Thymus (tissue), 11 donors: ENCODE measurements around the gene ITPR1. TPM values are rescaled to one million over a fixed set of nuclear protein-coding genes. Genes with fewer than 3 reads are reported as not detected.

Experiments
- DNase-seq, 9 donors: peaks; one replicate each; pipeline ENCODE4 v3.0.0-alpha.2; 2013; ENCODE audit warnings: low spot score in 9 of 9, low read depth in 6 of 9, missing footprints in 1 of 9
- H3K27ac ChIP-seq, 2 donors: one replicate each; pipeline ENCODE4 v1.5.1; 2013; ENCODE audit warnings: control low read depth in 1 of 2, low read depth in 1 of 2, low read length in 1 of 2, mild to moderate bottlenecking in 1 of 2, moderate library complexity in 1 of 2
- H3K27me3 ChIP-seq, 2 donors: one replicate each; pipeline ENCODE4 v1.5.1; 2013; ENCODE audit warnings: low read length in 1 of 2; ENCODE audit not compliant: control insufficient read depth in 2 of 2, insufficient read depth in 1 of 2
- H3K36me3 ChIP-seq, 2 donors: one replicate each; pipeline ENCODE4 v1.5.1; 2013; ENCODE audit warnings: low read length in 1 of 2, mild to moderate bottlenecking in 1 of 2, moderate library complexity in 1 of 2; ENCODE audit not compliant: control insufficient read depth in 2 of 2, insufficient read depth in 2 of 2
- H3K4me1 ChIP-seq, 2 donors: one replicate each; pipeline ENCODE4 v1.5.1; 2013; ENCODE audit warnings: low read length in 2 of 2; ENCODE audit not compliant: control insufficient read depth in 2 of 2, insufficient read depth in 2 of 2
- H3K4me3 ChIP-seq, 2 donors: one replicate each; pipeline ENCODE4 v1.5.1; 2013; ENCODE audit warnings: low read length in 2 of 2, control low read depth in 1 of 2, mild to moderate bottlenecking in 1 of 2
- H3K9me3 ChIP-seq, 2 donors: one replicate each; pipeline ENCODE4 v1.5.1; 2013; ENCODE audit warnings: low read length in 1 of 2, mild to moderate bottlenecking in 1 of 2; ENCODE audit not compliant: control insufficient read depth in 2 of 2, insufficient read depth in 1 of 2
- WGBS: extraction: QIAGEN DNeasy Blood & Tissue Kit; methylation state at CpG from one replicate; pipeline ENCODE4 v1.1.7; 2013; 5-methylcytosine and 5-hydroxymethylcytosine counted together
- polyA plus RNA-seq: library from polyadenylated mRNA; stranded (reverse); fragments of 200-250 nt; gene quantifications from one replicate; pipeline ENCODE4 v1.2.3, GENCODE V29; 2013
- total RNA-seq: library from RNA; stranded (reverse); fragments of 120-200 nt; gene quantifications from one replicate; pipeline ENCODE4 v1.2.4, GENCODE V29; 2013
- donor health status: healthy.

ITPR1 gene
- total and polyA plus RNA-seq, 2 donors = 23.9 to 36.6 TPM

DNA sequence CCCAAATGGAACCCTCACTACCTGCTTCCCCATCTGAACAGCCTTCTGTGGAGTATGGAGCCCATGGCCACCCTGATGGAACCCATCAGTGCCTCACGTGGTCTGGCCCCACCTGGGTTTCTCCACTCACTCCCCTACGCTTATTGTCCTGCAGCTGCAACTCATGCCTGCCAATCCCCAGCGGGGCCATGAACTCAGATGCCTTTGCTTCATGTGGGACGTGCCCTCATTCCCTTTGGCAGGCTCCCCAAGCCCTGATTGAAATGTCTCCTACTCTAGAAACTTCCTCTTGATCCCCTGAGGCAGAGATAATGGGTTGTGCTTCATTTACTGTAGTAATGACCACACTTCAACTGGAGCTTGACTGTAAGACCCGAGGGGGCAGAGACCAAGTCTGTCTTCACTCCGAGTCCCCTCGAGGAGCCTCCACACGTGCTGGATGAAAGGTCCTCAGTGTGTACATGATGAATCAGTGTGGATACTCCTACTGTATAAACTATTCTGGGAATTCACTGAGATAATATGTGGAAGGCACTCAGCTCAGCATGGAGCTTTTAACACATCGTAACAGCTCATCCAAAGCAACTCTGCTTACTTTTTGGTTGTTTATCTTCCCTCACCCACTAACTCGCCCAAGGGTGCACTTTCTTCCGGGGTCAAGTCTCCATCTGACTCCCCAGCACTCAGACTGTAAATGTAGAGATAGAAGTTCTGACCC, 253.3 kb downstream of the ITPR1 start:
- WGBS = 98% methylated on average over 11 of the region's 11 CpGs
- H3K9me3 ChIP-seq = no peaks in the 10 kb centered on the region
- no peak for DNase-seq
- no peak overlapping the region for H3K27ac ChIP-seq
- H3K4me3 ChIP-seq = no peak overlapping the region
- no peaks in the 10 kb centered on the region for H3K27me3 ChIP-seq
- peaks cover 17 to 18% of the 10 kb centered on the region in 2 donors for H3K36me3 ChIP-seq
- peaks cover 0 to 22% of the 10 kb centered on the region in 2 donors for H3K4me1 ChIP-seq

DNA sequence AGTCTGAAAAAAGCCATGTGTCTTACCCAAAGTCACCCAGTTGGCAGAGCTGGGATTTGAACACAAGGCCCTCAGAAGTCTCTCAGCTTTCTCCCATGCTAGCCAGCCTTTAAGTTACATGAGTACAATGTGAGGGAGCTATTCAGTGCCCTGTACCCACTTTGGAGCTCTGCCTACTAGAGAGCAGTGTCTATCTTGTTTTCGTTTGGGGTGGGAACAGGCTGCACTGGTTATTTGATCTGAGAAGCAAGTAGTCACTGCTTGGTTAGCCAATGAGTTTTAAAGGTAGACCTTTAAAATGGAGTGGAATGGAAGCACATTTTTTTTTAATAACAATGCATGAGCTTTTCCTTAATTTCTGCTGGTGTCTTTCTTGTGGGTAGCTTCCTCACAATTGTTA, 255.0 kb downstream of the ITPR1 start:
- no peak overlapping the region for H3K4me3 ChIP-seq
- no peak for DNase-seq
- peaks cover 15 to 22% of the 10 kb centered on the region in 2 donors for H3K36me3 ChIP-seq
- H3K4me1 ChIP-seq = peaks cover 0 to 20% of the 10 kb centered on the region in 2 donors
- no peaks in the 10 kb centered on the region for H3K9me3 ChIP-seq
- WGBS = 97% methylated on average over 1 of the region's 1 CpG
- no peaks in the 10 kb centered on the region for H3K27me3 ChIP-seq
- no peak overlapping the region for H3K27ac ChIP-seq

DNA sequence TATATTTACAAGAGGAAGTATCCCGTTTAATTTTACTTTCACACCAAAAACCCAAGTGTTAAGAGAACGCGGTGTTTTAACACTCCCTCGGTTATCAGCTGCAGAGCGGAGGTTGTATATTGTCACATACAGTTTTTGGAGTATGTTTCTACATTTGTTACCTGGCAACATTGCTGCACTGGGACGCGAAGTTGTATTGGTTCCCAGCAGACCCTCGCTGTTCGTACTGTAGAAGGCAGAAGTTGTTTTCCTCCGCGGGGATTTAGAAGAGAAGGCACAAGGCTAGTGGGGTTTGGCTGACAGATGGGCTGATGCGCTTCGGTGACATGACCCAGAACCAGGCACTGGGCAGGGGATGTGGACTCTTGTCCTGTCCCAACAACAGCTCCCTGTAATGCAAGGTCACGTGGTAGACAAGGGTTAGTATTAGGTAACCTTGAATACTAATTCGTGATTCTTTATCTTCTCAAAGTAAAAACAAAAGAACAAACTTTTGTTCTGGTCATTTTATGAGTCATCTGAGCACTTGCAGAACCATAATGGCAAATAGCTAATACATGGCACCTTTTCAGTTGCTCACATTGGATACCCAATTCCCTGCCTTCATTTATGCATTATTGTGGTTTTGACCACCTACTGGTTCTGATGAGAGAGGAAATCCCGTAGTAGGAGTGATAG, 255.7 kb downstream of the ITPR1 start:
- WGBS = 94% methylated on average over 16 of the region's 16 CpGs
- Histone ChIP-seq H3K27me3 (no peaks in the 10 kb centered on the region), H3K9me3 (no peaks in the 10 kb centered on the region), H3K36me3 (peaks cover 11 to 21% of the 10 kb centered on the region in 2 donors), H3K4me1 (peaks cover 0 to 20% of the 10 kb centered on the region in 2 donors), H3K4me3 (no peak overlapping the region), H3K27ac (no peak overlapping the region)
- no peak for DNase-seq

DNA sequence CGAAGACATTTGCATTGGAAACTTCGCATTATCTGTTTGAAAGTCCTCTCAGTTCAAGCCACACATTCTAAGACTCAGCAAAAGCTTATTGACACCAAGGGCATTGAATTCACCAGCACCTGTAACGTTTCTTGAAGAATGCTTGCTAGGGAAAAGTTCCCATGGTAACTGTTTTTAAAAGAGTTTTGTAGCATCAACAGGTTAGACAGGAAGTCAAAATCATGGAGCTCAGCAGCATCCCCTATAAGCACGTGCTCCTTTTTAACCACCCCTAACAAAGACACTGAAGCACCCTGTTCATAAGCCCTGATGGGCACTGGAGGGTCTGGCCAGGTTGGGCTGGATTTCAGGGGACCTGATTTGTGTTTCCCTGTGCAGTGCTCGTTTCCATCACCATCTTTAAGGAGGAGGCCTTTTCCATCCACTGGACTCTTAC, 256.4 kb downstream of the ITPR1 start:
- peaks cover 0 to 20% of the 10 kb centered on the region in 2 donors for H3K4me1 ChIP-seq
- no peak overlapping the region for H3K4me3 ChIP-seq
- peaks cover 11 to 24% of the 10 kb centered on the region in 2 donors for H3K36me3 ChIP-seq
- 94% methylated on average over 5 of the region's 5 CpGs for WGBS
- H3K27ac ChIP-seq = no peak overlapping the region
- no peak for DNase-seq
- H3K27me3 ChIP-seq = no peaks in the 10 kb centered on the region
- H3K9me3 ChIP-seq = no peaks in the 10 kb centered on the region

DNA sequence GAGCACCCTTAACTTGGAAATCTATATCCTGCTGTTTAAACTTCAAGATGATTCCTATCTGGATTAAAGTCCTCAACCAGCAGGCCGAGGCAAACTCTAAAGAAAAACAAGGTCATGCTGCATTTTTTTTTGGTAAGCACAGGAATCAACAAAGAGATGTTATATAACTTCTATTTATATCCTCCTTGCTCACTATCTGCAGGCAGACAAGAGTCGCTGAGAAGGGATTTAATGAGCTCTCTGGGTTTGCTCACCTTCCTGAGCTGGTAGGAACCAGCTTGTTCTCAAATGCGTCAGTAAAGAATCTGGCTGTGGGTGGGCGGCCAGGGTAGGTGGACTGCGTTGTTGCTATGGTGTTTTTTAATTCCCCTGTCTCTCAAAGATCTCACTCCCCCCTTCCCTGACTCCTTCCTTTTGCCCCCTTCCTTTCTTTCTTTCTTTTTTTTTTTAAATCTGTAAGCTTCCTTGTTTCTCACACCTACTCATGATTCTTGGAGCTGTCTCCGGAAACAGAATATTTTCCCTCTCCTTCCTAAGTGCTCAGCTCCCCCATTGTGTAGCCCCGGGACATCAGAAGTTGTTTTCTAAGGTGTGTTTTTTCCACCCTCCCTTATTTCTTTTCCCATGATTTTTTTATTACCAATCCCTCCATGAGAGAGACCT, 257.3 kb downstream of the ITPR1 start:
- WGBS = 69% methylated on average over 7 of the region's 7 CpGs
- DNase-seq = no peak
- Histone ChIP-seq H3K27ac (peak overlapping the region in 1 of 2 donors; percentile 28), H3K36me3 (peaks cover 10 to 25% of the 10 kb centered on the region in 2 donors), H3K4me1 (peaks cover 0 to 20% of the 10 kb centered on the region in 2 donors), H3K27me3 (no peaks in the 10 kb centered on the region), H3K9me3 (no peaks in the 10 kb centered on the region), H3K4me3 (no peak overlapping the region)

DNA sequence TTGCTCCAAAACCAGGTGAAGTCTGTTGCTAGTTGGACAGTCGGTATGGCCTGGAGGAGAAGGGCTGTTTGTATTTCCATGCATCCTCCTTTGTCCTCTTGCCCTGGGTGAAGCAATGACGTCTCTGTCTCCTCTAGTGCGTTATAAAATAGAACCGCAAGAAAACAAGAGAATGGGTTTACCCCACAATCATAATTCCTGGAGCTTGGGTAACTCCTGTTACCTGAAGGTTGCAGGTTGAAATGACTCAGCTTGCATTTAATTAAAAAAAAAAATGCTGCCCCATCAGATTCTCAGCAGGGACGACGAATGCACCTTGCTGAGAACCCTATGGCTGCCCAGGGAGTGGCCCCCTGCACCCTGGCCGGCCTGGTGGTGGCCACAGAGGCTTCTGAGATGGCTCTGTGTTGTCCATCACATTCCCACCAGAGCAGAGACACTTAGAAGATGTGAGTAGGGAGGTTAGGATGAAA, 257.9 kb downstream of the ITPR1 start:
- no peak overlapping the region for H3K4me3 ChIP-seq
- H3K4me1 ChIP-seq = peaks cover 0 to 20% of the 10 kb centered on the region in 2 donors
- H3K27ac ChIP-seq = peak overlapping the region; percentile 28 to 71
- WGBS = 89% methylated on average over 7 of the region's 7 CpGs
- DNase-seq = no peak
- H3K9me3 ChIP-seq = no peaks in the 10 kb centered on the region
- peaks cover 7 to 24% of the 10 kb centered on the region in 2 donors for H3K36me3 ChIP-seq
- no peaks in the 10 kb centered on the region for H3K27me3 ChIP-seq

DNA sequence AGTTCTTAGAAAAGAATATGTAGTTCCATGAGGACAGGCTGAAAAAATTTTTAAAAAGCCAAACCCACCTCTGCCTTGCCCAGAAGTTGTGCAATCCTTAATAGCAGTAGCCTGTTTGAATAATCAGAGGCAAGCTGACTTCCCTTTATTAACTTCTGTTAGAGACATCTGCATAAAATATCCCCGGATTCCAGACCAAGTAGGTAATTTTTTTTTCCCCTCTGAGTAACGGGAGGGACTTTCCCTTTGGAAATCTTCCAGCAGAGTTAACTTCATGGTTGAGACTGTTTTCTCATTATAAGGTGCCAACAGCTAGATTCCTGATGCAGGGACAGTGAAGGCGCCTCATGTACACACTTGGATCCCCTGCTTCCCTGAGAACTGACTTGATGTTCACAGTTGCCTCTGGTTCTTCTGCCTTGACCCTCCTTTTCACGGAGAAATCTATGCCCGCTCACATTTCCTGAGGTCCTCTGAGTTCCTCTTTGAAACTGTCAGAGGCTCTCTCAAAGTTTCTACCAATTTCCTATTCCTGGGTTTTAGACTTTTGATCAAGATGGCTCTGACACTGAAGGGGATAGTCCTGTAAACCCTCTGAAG, 258.5 kb downstream of the ITPR1 start:
- WGBS = 48% methylated on average over 5 of the region's 5 CpGs
- H3K27ac ChIP-seq = peak overlapping the region; percentile 49 to 71
- DNase-seq = peak in 1 of 9 donors; percentile 41
- no peaks in the 10 kb centered on the region for H3K27me3 ChIP-seq
- no peaks in the 10 kb centered on the region for H3K9me3 ChIP-seq
- H3K4me3 ChIP-seq = no peak overlapping the region
- H3K36me3 ChIP-seq = peaks cover 4 to 23% of the 10 kb centered on the region in 2 donors
- peaks cover 0 to 20% of the 10 kb centered on the region in 2 donors for H3K4me1 ChIP-seq

DNA sequence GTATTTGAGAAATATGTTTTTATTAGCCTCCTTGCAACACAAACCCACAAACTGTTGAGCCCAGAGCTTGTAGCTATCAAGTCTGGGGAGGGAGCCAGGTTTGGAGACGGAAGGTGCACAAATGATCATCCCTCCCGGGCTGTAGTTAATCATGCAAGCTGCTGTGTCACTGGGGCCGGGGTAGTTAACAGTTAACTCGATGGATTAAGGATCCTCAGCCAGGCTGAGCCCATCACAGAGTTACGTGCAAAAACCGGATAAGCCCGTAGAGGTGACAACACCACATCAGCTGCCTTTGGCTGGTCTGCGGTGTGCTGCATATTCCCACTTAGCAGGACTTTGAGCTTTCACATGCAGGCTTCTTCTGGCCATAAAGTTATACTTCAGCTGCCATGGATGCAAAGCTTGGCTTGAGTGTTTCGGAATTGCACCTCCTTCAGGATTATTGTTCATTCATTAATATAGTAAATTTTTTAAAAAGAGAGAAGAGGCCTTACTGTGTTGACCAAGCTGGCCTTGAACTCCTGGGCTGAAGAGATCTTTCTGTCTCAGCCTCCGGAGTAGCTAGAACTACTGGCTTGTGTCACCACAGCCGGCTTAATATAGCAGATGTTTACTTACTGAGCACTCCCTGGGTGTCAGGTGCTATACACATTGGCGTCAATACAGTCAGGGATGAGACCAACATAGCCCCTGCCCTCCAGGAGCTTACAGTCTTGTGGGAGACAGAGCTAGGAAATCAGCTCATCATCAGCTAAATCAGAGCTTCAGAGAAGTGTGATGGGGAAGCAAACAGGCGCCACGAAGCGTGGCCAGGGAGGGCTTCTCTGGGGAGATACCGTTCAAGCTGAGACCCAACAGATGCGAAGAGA, 259.3 kb downstream of the ITPR1 start:
- Histone ChIP-seq H3K4me3 (no peak overlapping the region), H3K36me3 (peaks cover 3 to 22% of the 10 kb centered on the region in 2 donors), H3K27me3 (no peaks in the 10 kb centered on the region), H3K4me1 (peaks cover 0 to 20% of the 10 kb centered on the region in 2 donors), H3K27ac (peak overlapping the region in 1 of 2 donors; percentile 49), H3K9me3 (no peaks in the 10 kb centered on the region)
- WGBS = 91% methylated on average over 17 of the region's 17 CpGs
- DNase-seq = no peak
